GM19467 (cell line): ENCODE results near the gene OR5H6.
A peak's percentile ranks its signal among the peaks of the same experiment; 100 is the strongest.
"Not testable (repeated sequence)": the region's sequence is repeated elsewhere in the genome, so short reads cannot be mapped to it uniquely, and the experiment has no call there.

Source experiments
- ATAC-seq: cut with Tn5 transposase; IDR thresholded peaks from one replicate; pipeline ENCODE4 v1.9.1; 2021; ENCODE audit warnings: mild to moderate bottlenecking, moderate library complexity; ENCODE audit not compliant: unreplicated experiment

Gene OR5H6

DNA sequence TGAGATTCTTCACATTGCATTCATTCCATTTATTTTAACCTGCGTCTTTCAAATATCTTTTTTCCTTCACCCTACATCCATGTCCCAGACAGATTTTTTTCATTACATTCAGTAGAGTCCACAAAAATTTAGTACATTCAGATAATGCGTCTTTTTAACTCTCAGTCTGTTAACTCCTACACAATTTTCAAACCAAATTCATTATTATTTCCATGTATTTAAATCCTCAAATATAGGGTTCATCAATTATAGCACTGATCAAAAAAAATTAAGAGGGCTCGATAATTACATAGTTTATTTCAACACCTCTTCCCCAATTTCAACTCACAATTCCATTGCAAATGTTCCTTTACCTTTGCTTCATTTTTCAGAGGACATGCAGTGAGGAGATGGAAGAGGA, at the start of gene OR5H6:
Gene OR5H6 (plus strand): TSS at position 301 of the 400 bp plus-strand sequence. CDS start 89 bp downstream, at position 390.
- ATAC-seq = no peak

- ATAC-seq = no peak
These were observed 49.0 kb upstream of the OR5H6 start for GRCh38 chr3:98215051-98215450.

GRCh38 chr3:98223907-98224672, 40.0 kb upstream of the OR5H6 start:
- no peak for ATAC-seq

DNA sequence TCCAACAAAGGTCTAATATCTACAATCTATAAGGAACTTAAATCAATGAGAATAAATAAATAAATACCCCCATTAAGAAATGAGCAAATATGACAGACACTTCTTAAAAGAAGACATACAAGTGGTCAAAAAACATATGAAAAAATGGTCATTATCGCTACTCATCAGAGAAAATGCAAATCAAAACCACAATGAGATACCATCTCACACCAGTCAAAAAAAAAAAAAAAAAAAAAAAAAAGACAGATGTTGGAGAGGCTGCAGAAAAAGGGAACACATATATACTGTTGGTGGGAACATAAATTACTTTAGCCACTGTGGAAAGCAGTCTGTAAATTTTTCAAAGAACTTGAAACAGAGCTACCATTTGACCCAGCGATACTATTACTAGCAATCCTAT, 31.6 kb upstream of the OR5H6 start:
- ATAC-seq = no peak

- ATAC-seq = no peak
These were observed 30.6 kb upstream of the OR5H6 start for GRCh38 chr3:98233468-98233867.

DNA sequence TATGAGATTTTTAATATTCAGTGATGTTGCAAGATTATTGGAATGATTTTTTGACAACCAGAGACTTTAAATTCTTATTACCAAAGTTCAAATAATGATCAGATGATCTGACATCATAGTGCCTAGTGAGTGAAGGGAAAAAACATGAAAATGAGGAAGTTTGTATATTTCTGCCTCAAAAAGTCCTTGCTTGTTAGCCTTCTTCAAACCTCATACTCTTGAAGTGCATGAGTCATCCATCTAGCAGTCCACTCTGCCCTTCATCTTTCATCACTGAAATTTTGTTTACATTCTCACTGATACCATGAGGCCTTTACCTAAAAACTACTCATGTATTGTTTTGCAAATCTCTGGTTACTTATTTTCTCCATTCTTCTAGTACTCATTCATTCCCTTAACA, 23.9 kb upstream of the OR5H6 start:
- no peak for ATAC-seq

- ATAC-seq = no peak
These were observed 21.9 kb upstream of the OR5H6 start for GRCh38 chr3:98242155-98242554.

- no peak for ATAC-seq
These were observed 20.2 kb upstream of the OR5H6 start for GRCh38 chr3:98243843-98244242.

DNA sequence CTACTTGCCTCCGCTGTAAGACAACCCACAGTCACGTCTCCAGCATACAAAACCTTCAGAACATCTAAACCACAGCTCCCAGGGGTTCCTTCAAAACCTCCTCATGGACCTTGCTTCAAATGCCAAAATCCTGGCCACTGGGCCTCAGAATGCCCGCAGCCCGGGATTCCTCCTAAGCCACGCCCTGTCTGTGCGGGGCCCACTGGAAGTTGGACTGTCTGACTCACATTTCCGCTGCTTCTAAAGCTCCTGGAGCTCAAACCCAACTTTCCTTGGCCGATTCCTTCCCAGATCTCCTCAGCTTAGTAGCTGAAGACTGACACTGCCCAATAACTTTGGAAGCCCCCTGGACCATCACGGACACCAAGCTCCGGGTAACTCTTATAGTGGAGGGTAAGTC, 17.9 kb upstream of the OR5H6 start:
- ATAC-seq = no peak

- ATAC-seq = not testable (repeated sequence)
These were observed 8.0 kb upstream of the OR5H6 start for GRCh38 chr3:98256026-98256425.

DNA sequence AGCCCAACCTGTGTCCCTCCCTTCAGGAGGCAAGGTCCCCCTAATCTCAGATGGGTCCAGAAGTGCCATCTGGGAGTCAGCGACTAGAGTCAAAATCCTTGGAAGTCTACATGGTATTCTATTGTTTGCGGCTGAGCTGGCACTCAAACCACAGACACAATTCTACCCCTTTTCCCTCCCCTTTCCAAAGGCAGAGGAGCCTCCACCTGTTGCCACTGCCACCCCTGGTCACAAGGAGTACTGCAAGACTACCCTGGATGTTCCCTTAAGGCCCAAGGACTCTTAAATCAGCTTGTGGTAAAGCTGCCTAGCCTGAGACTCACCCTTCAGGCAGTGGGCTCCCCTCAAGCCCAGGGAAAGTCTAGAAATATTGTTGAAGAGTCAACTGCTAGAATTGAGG, 4.3 kb upstream of the OR5H6 start:
- peak; percentile 67 for ATAC-seq

DNA sequence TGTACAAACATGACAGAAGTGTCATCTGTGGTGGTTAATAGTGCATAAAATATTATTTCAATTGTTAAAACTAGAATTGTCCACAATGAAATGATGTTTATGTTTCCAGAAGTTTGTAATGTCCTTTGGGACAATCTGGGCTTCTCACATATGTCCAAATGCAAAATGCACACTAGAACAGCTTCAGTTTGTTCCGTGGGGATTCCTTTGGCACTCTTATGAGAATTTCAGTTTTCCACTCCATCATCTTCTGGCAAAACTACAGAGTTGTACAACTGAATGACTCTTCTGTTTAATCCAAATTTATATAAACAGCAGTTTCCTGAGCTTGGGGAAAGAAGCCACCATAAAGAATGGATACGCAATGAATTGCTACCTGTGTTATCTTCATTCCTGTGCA, 2.0 kb upstream of the OR5H6 start:
- no peak for ATAC-seq

GRCh38 chr3:98269846-98270245, 5.8 kb downstream of the OR5H6 start:
- no peak for ATAC-seq

GRCh38 chr3:98272126-98272525, 8.1 kb downstream of the OR5H6 start:
- no peak for ATAC-seq

GRCh38 chr3:98274914-98275313, 10.9 kb downstream of the OR5H6 start:
- ATAC-seq = no peak

DNA sequence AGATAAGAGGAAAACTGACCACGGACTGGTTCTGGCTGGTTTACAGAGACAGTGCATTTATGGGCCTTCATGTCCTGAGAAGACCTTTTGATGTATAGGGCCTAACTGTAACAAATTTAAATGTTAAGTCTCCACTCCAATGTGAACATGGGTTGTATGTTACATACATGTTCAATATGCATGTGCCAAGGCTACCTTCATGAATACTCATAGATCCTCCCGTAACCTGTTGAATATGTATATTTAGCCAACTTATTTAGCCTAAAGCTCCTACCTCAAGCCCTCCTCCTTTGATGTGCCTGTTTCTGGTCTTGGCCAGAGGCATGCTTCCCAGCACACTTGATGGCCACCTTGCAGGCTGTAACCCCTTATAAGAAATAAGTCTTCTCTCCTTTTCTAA, 18.2 kb downstream of the OR5H6 start, which contains the start of gene OR5H2:
Gene OR5H2 (plus strand): TSS at position 301 of the 400 bp plus-strand sequence. CDS start 398 bp downstream, outside the sequence.
- no peak for ATAC-seq

GRCh38 chr3:98290916-98291315, 26.9 kb downstream of the OR5H6 start:
- ATAC-seq = no peak

GRCh38 chr3:98291332-98291957, 27.4 kb downstream of the OR5H6 start:
- no peak for ATAC-seq
